GM12891 (cell line): ENCODE measurements around the gene MIEF1.
A peak's percentile ranks its signal among the peaks of the same experiment; 100 is the strongest.
"Not testable (repeated sequence)": the region's sequence is repeated elsewhere in the genome, so short reads cannot be mapped to it uniquely, and the experiment has no call there.

Experiments
- DNase-seq: peaks from one replicate; pipeline ENCODE4 v3.0.0; 2011; ENCODE audit warnings: low spot score; ENCODE audit not compliant: insufficient read length
- FAIRE-seq: peaks from 2 replicates; lab custom pipeline; 2011; peaks lifted over from hg19 to GRCh38; lab: Jason Lieb, UNC
- PAX5 ChIP-seq: IDR thresholded peaks from 2 replicates; pipeline ENCODE4 v1.6.1; 2011; ENCODE audit warnings: low read length, moderate library complexity, mild to moderate bottlenecking; ENCODE audit not compliant: insufficient read depth, severe bottlenecking
- POLR2A ChIP-seq: IDR thresholded peaks from 2 replicates; pipeline ENCODE4 v1.6.1; 2011; ENCODE audit warnings: low read depth, low read length, control low read depth
- POLR2AphosphoS5 ChIP-seq: IDR thresholded peaks from 2 replicates; pipeline ENCODE4 v1.6.1; 2011; ENCODE audit warnings: low read depth, low read length, control low read depth
- POU2F2 ChIP-seq: IDR thresholded peaks from 2 replicates; pipeline ENCODE4 v1.6.1; 2011; ENCODE audit warnings: low read depth, mild to moderate bottlenecking, control low read depth, low read length, moderate library complexity
- SPI1 ChIP-seq: IDR thresholded peaks from 2 replicates; pipeline ENCODE4 v1.6.1; 2011; ENCODE audit warnings: low read depth, low read length, control low read depth
- TAF1 ChIP-seq: IDR thresholded peaks from 2 replicates; pipeline ENCODE4 v1.6.1; 2011; ENCODE audit warnings: low read depth, low read length, control low read depth

The MIEF1 gene

GRCh38 chr22:39496131-39496838, 5.8 kb upstream of the MIEF1 start:
- DNase-seq (no peak), FAIRE-seq (peak; percentile 88)

GRCh38 chr22:39497429-39497828, 4.7 kb upstream of the MIEF1 start:
- TF ChIP-seq POLR2A (no peak), POLR2AphosphoS5 (no peak)
- no peak for FAIRE-seq

More at GRCh38 chr22:39496131-39496838, 5.8 kb upstream of the MIEF1 start:
- TF ChIP-seq PAX5 (no peak), TAF1 (no peak), POLR2A (no peak), POLR2AphosphoS5 (no peak), POU2F2 (peak; percentile 90; the same call in 1 of the 2 replicates)

GRCh38 chr22:39498368-39498767, 3.7 kb upstream of the MIEF1 start:
- TF ChIP-seq TAF1, result no peak
- TF ChIP-seq SPI1, result no peak
- TF ChIP-seq POLR2AphosphoS5, result no peak
- no peak for TF ChIP-seq POLR2A
- TF ChIP-seq POU2F2, result no peak
- TF ChIP-seq PAX5, result no peak
- DNase-seq (no peak), FAIRE-seq (no peak)

More at GRCh38 chr22:39497429-39497828, 4.7 kb upstream of the MIEF1 start:
- no peak for DNase-seq

GRCh38 chr22:39498802-39499201, 3.3 kb upstream of the MIEF1 start:
- no peak for DNase-seq
- FAIRE-seq, result no peak
- no peak for TF ChIP-seq POLR2AphosphoS5
- TF ChIP-seq PAX5, result no peak
- no peak for TF ChIP-seq POU2F2
- no peak for TF ChIP-seq TAF1
- no peak for TF ChIP-seq SPI1
- TF ChIP-seq POLR2A, result no peak

GRCh38 chr22:39500101-39500500, 2.0 kb upstream of the MIEF1 start:
- TF ChIP-seq POU2F2 (no peak), PAX5 (no peak), POLR2A (no peak), SPI1 (no peak), POLR2AphosphoS5 (no peak), TAF1 (no peak)
- no peak for FAIRE-seq
- DNase-seq, result no peak

GRCh38 chr22:39501644-39502108, 414 bp upstream of the MIEF1 start:
- FAIRE-seq (no peak), DNase-seq (no peak)
- TF ChIP-seq PAX5 (no peak), POLR2AphosphoS5 (no peak), POLR2A (no peak), SPI1 (no peak), POU2F2 (no peak), TAF1 (no peak)

- TF ChIP-seq TAF1, result no peak
- no peak for TF ChIP-seq PAX5
- TF ChIP-seq POLR2AphosphoS5, result no peak
- TF ChIP-seq POLR2A, result no peak
- DNase-seq (no peak), FAIRE-seq (no peak)
Observed at GRCh38 chr22:39502789-39503409, 809 bp downstream of the MIEF1 start.

GRCh38 chr22:39503630-39504029, 1.5 kb downstream of the MIEF1 start:
- FAIRE-seq (peak; percentile 77), DNase-seq (no peak)
- TF ChIP-seq POU2F2 (no peak), POLR2A (no peak), PAX5 (no peak), SPI1 (peak; percentile 46), POLR2AphosphoS5 (no peak), TAF1 (no peak)

GRCh38 chr22:39504071-39504470, 2.0 kb downstream of the MIEF1 start:
- no peak for FAIRE-seq
- TF ChIP-seq SPI1 (no peak), POLR2AphosphoS5 (no peak), PAX5 (no peak), POLR2A (no peak), POU2F2 (no peak), TAF1 (no peak)

GRCh38 chr22:39507021-39507420, 4.9 kb downstream of the MIEF1 start:
- FAIRE-seq, DNase-seq: not testable (repeated sequence)

More at GRCh38 chr22:39504071-39504470, 2.0 kb downstream of the MIEF1 start:
- no peak for DNase-seq
